NB4 (cell line): Measurements from ENCODE around the gene NELL1.

Experiments
- CTCF ChIP-seq: IDR thresholded peaks from one replicate; pipeline ENCODE4 v1.5.1; 2012; ENCODE audit warnings: low read depth, low read length
- POLR2A ChIP-seq: IDR thresholded peaks from 2 replicates; pipeline ENCODE4 v1.6.1; 2011; ENCODE audit warnings: mild to moderate bottlenecking; ENCODE audit not compliant: insufficient read length; ENCODE audit errors: extremely low read depth

DNA sequence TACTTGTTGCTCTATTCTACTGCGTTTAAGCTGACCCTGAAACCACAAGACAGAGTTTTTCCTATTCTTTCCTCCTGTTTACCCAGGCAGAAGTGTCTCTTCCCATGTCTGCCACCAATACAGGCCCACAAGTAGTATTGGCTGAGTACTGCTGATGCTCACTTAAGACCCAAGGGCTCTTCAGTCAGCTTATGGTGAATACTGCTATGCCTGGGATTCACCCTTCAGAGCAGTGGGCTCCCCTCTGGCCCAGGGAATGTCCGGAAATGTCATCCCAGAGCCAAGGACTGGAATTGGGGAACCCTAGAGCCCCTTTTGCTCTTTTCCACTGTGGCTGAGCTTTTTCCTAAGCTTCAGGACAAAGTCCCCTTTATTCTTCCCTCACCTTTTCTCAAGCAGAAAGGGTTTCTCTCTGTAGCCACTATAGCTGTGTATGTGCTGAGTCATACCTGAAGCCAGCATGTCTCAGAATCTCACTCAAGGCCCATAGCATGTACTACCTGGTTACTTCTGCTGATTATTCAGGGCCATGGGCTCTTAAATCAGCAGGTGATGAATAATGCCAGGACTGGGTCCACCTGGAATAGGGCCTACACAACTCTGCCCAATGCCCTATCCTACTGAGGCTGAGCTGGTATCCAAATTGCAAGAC is 777.7 kb downstream of the NELL1 start:
- TF ChIP-seq CTCF (no peak), POLR2A (no peak)
